NK-92 treated with Interleukin-12 subunit alpha and Interleukin-12 subunit beta, amount 100 ng/mL, for 24 hours (cell line): Measurements from ENCODE around the gene ERI3.

Source experiments
- DNase-seq: peaks from one replicate; lab custom pipeline; 2025; lab: John Stamatoyannopoulos, UW

ERI3 gene

DNA sequence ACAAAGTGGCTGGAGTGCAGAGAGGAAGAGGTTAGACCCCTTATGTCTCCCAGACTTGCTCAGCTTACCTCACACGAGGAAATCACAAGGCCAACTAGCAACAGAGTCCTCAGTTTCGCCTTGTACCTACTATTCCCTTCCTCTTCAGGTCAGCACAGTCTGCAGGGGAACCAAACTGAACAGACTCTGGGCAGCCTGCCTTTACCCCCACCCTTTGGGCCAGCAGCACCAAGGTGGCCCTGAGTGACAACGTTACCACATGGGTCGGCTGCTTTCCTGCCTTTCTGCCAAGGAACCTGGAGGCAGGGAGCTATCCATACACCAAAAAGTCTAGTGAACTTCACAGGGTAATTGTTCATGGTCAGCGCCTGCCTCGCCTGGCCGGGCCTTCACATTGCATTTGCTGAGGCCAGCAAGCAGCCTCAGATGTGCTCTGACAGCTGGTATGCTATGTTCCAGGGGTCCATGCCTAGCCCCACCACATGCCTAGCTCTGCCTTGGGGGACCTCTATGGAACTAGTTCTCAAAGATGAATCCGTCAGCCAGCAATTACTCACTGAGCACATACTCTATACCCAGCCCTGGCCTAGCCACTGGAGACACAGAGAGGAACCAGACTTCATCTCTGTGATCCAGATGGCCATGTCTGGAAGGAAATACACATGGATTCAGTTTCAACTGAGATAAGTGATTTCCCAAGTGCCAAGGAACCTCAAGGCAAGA, 72.2 kb downstream of the ERI3 start:
- no peak for DNase-seq

DNA sequence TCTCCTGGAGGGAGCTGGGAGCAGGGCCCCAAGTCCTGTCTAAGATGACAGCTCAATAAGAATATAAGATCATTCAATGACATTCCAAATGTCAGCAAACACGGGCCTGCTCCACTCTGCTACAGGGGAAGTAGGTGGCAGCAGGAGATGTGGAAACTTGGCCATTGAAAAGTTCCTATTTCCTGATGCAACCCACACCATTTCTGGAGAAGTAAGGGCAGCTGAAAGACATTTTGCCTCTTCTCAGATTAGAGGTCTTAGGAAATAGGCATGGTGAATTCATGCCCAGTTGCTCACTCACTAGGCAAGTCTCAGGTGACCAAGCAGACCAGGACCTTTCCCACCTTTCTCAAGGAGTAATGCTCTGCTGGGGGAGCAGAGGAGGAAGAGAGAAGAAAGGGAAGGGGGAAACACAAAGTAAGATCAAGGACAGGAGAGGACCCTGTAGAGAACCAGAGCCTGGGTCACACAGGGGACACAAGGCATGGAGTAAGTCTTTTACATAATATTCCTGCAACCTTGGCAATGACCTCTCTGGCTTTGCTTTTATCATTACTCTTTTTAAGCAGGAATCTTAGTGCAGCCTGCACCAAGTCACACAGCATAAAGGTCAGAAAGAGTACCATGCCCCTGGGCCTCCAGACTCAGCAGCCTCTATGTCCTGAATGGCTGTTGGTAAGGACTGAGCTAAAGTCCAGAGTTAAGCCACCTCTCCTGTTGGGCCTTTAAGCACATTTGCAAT, 72.9 kb downstream of the ERI3 start:
- no peak for DNase-seq

DNA sequence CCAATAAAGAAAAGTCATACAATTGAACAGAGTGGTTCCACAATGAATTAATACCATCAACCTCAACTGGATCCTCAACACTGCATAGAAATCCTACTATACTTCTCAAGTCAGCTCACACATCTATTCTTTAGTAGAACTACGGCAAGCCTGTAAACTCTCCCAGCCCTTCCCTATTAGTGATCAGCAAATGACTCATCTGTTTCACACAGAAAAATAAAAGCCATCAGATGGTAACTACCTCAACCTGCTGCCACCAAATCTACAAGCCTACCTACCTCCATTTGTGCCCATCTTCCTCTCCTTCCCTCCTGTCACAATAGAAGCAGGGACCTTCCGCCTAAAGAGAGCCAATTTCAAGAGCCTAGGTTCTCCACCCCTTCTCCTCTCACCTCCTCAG, 78.2 kb downstream of the ERI3 start:
- no peak for DNase-seq

DNA sequence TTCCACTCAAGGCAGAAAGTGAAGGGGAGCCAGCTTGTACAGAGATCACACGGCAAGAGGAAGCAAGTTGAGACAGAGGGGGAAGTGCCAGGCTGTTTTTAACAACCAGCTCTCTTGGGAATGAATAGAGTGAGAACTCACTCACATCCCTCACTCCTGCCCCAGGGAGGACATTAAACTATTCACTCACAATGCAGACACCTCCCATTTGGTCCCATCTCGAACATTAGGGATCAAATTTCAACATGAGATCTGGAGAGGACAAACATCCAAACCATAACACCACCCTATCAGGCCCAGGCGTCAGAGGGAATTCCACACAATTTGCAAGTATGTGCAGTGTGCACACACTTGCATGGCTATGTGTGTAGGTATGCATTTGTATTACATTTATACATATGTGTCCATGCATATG, 79.1 kb downstream of the ERI3 start:
- DNase-seq, result no peak

DNA sequence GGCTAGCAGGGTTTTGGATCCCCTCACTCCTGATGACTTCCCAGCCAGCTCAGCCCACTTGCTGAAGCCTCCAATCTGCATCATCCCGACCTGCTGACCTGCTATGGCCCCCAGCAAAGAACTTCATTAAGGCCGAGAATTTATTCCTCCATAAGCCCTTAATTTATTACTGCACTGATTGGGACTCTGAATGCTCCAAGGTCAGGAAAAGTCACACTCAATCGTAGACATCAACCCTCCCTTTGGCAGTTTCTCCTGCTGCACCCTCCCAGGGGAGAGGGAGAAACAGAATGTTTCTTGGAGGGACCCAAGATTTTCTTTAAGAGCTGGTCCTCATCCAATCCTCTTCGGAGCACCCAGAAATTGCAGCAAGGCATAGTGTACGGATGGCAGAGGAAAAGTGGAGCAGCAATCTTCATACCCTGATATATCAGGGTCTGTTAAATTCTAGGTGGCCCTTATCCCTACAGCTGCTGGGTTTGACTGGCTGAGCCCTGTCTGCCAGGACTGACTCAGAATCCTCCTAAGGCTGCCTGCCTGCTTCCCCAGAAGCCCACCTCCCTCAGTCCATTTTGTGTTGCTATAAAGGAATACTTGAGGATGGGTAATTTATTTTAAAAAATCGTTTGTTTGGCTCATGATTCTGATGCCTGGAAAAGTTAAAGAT, 79.6 kb downstream of the ERI3 start:
- DNase-seq, result no peak

DNA sequence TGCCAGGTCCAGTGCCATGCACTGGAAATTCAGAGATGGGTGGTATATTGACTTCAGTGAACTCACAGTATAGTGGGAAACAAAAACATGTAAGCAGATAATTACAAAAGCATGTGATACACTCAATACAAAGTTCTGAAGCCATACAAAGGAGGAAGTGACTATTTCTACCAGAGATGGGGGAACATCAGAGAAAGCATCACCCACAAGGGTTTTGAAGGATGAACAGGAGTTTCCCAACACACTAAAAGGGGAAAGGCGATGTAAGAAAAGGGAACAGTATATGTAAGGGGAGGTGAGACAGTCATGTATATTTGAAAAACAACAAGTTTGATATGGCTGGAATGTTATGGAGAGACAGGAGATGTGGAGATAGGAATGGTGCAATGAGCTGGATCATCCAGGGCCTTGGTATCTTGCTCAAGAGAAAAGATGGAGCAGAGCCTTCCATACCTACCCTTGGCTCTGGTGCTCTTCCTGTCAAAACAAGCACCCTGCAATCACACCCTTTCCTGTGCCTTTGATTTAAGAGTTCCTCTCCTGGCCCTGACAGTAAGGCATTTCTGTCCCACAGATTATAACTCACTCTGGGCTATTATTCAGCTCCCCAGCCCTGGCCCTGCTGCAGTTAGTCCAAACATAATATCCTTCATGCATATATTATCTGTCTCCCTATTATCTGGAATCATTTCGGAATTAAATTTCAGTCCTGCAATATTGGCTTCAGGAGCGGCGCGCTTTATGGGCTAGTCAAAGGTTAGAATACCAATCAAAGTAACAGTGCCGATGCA, 81.3 kb downstream of the ERI3 start:
- DNase-seq, result no peak

DNA sequence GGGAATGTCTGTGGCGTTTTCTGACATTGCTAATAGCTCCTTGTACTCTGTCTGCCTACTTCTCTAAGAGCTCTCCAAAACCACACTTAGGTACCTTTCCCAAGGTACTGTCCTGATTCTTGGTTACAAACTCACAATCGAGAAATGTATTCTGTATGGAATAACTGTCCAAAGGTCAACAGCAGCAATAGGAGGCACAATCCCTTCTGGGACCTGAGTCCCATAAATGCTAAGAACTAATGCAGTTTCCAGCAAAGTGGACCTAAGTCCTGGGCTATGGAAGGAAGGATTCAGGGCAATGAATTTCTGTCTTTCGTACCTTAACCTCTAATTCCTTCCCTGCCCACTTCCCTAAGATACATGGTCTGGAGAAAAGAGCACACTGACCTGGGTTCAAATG, 82.1 kb downstream of the ERI3 start:
- DNase-seq, result no peak

DNA sequence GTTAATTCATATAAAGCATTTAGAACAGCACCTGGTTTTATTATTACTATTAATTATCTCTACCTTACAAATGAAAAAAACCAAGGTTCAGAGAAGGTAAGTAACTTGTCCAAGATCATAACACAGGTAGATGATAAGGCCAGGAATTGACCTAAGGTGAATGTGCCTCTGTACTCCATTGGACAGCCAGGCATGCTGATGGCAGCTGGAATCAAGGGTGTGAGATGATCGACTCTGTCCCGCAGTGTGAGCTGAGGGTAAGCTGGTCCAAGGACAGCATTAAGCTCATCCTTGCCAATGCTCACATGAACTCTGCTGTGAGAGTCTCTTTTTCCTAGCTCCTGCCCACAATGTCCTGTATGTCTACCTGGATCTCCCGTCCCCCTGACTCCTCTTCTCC, 83.4 kb downstream of the ERI3 start:
- DNase-seq, result no peak

DNA sequence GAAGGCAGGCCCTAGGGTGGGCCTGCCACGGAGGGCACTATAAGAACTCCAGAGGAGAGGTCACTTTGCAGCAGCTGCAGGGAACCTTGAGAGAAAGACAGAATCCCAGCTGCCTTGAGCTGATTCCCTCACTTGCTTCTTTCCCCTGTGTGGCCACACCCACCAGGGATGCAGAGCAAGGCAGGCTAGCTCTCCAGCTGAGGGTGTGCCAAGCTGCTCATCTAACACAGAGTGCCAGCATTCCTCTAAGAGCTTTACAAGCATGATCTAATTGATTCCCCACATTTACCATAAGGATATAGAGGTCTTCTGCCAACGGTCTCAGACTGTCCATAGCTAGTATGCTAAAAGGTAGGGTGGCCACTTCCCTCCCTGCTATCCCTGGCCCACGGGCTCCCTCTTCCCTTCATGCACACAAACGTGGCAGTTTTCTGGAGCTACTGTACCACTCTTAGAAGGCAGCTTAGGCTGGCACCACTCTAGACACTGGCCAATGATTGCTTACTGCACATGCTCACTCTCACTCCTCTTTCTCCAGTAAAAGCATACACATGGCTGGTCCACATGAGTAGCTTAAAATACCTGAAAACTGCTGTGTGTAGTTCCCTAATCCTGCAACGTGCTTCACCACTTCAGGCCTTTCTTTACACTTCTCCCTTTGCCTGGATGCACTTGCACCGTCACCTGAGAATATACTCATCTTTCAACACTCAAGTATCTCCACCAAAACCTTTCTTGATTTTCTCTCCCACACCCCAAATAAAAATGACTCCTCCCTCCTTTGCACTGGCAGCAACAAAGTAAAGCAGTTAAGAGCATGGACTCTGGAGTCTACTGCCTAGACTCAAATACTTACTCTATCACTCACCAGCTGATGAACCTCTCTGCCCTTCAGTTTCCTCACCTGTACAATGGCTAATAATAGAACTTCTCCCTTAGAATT, 84.1 kb downstream of the ERI3 start:
- DNase-seq, result no peak

DNA sequence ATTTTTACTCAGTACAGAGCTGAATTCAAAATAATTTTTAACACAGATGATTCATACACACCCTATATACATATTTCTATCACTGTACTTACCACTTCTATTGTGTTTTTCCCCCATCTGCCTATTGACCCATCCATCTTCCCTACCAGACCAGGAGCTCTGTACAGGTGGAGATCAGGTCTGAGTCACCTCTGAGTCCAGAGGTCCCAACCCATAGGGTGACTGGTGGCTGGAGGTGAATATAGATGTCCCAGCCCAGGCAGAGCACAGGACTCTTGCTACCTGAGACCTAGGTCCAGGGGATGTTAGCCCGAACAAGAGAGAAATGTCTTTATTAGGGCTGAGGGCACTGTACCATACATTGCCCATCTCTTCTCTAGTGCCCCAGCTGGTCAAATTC, 87.0 kb downstream of the ERI3 start:
- DNase-seq, result no peak

DNA sequence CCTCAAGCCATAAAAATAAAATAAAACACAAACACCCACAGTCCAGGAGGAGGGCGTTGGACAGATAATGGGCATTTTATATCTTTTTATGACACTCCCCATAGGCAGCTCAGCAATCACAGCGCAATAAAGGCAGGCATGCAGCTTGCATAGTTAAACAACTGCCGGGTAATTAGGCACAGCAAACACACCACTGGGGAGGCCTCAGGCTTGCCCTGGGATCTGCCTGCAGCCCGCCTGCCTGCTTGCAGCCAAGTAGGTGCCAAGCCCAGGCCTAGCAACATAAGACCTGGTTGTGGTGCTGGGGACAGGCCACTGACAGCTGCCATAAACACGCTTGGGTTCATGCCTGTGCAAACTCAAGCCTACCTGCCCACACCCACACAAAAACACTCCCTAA, 87.6 kb downstream of the ERI3 start:
- DNase-seq, result no peak

DNA sequence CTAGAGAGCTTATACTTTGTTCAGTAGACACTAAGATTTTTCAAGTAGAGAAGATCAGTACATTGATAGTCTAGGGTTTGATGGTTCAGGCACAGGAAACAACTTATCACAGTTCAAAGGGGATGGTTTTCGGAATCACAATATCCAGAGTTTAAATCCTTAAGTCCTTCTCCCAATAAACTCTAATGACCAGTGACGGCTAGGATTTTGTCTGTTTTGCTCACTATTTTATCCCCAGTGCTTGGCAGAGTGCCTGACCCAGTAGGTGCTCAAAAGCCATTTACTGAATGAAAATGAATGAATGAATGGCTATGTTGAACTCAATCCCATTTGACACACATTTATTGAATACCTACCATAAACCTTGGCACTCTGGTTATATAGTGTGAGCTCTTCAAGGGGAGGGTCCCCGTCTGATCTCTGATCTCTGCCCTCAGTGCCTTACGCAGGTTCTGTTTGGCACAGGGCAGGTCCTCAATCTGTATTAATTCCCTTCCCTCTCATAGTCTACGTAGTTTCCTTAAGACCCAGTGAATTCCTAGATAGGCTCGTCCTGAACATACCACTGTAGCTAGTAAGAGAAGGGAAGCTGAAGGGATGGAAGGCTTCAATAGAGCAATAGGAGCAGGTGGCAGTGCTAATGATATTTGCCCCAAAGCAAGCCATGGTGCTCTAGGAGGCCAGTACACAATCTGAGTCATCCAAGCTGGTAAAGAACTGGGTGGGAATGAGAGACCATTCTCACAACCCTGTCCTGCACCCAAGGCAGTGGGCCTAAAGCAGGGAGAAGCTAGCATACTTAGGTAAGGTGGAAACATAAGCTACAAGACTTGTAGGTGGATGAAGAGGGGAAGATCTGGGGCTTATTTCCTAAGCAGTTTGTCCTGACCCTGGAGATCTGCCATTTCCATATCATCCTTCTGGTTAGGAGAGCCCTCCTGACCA, 88.4 kb downstream of the ERI3 start:
- DNase-seq, result no peak

DNA sequence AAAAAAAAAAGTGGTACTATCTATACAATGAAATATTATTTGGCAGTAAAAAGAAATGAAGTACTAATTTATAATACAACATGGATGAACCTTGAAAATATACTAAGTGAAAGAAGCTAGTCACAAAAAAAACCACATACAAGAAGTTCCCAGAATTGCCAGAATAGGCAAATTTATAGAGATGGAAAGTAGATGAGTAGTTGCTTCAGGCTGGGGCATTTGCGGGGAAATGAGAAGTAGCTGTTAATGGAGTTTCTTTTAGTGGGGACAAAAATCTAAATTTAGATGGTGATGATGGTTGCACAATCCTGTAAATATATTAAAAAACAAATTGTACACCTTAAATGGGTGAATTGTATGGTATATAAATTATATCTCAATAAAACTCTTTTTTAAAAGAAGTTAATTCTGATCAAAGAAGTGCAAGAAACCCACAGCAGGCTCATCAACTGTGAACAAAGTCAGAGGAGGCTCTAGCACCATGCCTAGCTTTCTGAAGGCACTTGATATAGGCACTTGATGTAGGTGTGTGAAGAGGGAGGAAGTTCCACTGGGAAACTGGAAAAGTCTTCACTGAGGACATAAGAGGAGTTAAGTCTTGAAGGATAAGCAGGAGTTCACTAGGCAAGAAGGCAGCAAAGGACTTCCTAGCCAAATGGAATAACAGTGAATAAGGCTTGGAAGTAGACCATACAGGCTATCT, 89.2 kb downstream of the ERI3 start:
- DNase-seq, result no peak

DNA sequence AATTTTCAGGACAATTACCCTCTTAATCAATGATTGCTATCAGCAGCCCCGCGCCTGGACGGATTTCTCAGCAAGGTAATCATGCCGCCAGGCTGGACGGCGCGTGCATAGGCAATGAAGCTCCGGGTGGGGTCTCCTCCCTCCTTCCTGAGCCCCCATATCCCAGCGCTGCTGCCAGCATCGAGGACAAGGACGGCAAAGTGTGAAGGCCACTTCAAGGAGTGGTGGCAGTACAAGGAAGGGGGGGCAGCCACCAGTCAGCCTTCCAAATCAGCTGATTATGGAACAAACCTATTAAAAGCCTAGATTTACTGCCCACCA, 90.6 kb downstream of the ERI3 start:
- DNase-seq, result no peak

DNA sequence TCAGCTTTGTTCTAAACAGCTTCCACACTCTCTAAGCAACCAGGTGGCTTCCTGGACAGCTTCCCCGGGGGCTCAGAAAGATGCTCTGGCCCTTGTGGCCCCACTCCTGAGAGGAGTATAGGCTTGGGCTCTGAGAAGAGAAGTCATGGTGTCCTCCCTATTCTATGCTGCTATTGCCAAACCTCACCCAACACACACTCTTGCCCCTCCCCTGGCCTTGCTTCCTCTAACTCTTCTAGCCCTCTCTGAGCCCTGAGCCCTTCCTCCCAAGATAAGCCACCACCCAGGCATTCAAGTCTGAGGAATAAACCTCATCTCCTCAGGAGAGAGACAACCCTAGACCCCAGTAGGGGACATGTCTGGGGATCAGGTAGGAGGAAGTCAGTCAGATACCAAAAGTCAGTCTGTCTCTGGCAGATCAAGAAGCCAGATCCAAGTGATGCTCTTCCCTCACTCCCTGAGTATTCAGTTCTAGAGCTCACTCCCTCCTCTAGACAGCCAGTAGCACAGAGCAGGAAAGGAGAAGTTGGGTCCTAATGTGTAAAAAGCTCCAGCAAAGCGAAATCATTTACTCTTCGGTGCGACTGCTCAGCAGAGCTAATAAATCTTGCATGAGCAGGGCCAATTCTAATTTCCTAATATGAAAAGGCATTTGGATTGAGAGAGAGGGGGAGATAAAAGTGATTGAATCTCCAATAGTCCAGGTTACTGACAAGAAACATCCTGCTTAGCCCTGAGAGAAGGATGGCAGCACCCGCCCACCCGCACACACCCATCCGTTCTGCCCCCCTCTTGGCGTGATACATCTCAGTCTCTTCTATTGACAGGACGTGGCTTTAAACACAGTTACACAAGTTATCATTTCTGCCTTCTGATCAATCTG, 91.2 kb downstream of the ERI3 start:
- DNase-seq, result no peak

DNA sequence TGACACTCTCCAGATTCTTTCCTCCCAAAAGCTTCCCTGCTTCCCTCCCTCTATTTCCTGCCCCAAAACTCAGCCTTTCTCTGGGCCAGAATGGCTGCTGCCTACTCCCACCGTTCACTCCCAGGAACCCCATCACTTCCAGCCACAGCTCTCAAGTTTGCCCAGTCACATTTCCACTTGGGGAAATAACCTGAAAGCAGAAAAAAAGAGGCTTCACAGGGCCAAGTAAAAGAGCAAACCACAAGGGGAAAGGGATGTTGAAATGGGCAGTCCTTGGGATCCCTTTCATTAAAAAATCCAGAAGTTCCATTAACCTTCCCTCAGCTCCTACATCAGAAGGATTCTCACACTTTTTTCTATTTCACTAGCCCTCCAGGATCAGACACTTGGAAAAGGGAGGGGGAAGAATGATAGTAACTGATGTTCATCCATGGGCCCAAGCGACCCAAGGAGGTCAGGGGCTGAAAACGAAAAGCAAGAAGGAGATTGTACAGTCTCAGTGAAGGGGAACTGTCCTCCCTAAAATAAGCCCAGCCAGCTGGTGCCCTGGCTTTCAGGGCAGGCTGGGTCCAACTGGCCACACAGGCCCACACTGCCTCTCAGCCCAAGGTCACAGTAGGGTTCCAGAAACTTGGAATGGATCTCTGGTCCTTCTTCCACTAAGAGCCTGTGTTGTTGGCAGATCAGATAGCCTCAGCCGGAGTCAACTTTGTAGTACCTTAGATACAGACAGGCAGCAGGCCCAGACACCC, 92.1 kb downstream of the ERI3 start:
- no peak for DNase-seq

DNA sequence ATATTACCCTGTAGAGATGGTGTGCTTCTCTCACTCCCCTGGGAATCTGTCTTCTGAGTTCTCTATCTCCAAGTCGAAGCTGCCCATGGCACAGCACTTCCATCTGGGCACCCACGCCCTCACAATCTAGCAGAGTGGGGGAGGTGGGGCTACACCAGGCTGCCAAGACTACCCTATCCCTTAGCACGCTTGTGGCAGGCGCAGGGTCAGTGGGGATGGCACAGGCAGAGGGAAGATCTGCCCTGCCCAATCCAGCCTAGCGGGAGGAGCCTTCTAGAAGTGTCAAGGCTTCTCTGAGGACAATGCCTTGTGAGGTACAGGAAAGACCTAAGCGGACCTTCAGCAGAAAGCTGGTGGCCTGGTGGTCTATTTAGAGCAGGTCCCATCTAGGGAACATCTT, 92.6 kb downstream of the ERI3 start:
- no peak for DNase-seq

DNA sequence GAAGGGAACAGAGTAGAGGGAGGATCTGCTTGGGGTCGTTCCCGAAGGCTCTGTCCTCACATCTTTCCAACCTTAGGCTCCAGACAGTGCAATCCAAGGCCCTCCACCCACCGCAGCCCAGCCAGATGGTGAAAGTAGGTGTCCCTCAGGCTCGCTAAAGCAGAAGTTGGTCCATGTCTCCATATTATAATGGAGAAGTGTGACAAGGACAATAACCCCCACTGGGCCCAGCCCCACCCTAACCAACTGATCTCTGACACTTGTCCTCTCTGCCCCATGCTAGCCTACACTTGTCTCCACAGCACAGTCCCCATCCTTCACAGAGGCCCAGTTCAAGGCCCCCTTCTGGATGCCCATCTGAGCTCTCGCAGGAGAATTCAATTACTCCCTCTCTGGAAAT, 93.1 kb downstream of the ERI3 start:
- no peak for DNase-seq
